ENCODE results near the gene MED12L.
A peak's percentile ranks its signal among the peaks of the same experiment; 100 is the strongest.

Gene MED12L

DNA sequence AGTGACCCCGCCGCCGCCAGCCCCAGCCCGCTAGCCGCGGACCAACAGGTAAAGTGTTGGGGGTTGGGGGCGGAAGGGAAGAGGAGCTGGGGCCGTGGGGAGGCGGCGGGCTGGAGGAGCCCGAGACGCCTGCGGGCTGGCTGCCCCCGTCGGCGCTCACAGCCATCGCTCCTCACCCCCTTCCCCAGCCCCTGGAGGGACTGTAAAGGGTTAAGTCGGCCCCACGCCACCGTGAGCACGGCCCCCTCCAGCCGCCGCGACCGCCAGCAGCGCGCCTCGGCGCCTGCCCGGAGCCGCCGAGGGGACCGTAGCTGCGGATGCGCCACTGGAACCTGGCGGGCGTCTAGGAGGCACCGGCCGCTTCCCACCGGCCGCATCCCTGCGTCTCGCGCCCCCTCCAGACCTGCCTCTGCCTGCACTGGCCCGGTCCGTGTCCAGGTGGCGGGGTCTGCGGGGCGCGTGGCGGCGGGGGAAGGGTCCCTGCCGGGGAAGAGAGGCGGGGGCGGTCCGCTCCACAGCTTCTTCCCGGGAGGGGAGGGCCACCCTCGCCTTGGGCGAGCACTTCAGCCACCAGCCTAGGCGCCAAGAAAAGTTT lies 522 bp downstream of the MED12L start:
- peak; percentile 11 for DNase-seq (ENCODE audit: low read depth)
- TF ChIP-seq, protein P1, sequence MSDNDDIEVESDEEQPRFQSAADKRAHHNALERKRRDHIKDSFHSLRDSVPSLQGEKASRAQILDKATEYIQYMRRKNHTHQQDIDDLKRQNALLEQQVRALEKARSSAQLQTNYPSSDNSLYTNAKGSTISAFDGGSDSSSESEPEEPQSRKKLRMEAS (IDR thresholded peaks at IDR 0.05; ENCODE audit: low read depth, low read length): no peak
- TF ChIP-seq MYC (IDR thresholded peaks at IDR 0.05; ENCODE audit: low read depth, low read length) (no peak), POLR2A (IDR thresholded peaks at IDR 0.05; ENCODE audit: extremely low read depth, insufficient read length) (no peak)
- TF ChIP-seq, protein P2, sequence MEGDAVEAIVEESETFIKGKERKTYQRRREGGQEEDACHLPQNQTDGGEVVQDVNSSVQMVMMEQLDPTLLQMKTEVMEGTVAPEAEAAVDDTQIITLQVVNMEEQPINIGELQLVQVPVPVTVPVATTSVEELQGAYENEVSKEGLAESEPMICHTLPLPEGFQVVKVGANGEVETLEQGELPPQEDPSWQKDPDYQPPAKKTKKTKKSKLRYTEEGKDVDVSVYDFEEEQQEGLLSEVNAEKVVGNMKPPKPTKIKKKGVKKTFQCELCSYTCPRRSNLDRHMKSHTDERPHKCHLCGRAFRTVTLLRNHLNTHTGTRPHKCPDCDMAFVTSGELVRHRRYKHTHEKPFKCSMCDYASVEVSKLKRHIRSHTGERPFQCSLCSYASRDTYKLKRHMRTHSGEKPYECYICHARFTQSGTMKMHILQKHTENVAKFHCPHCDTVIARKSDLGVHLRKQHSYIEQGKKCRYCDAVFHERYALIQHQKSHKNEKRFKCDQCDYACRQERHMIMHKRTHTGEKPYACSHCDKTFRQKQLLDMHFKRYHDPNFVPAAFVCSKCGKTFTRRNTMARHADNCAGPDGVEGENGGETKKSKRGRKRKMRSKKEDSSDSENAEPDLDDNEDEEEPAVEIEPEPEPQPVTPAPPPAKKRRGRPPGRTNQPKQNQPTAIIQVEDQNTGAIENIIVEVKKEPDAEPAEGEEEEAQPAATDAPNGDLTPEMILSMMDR (IDR thresholded peaks at IDR 0.05; ENCODE audit: low read depth, low read length): no peak
- peak overlapping the region; percentile 38 for H3K4me3 ChIP-seq (ENCODE audit: low read depth, low read length)

DNA sequence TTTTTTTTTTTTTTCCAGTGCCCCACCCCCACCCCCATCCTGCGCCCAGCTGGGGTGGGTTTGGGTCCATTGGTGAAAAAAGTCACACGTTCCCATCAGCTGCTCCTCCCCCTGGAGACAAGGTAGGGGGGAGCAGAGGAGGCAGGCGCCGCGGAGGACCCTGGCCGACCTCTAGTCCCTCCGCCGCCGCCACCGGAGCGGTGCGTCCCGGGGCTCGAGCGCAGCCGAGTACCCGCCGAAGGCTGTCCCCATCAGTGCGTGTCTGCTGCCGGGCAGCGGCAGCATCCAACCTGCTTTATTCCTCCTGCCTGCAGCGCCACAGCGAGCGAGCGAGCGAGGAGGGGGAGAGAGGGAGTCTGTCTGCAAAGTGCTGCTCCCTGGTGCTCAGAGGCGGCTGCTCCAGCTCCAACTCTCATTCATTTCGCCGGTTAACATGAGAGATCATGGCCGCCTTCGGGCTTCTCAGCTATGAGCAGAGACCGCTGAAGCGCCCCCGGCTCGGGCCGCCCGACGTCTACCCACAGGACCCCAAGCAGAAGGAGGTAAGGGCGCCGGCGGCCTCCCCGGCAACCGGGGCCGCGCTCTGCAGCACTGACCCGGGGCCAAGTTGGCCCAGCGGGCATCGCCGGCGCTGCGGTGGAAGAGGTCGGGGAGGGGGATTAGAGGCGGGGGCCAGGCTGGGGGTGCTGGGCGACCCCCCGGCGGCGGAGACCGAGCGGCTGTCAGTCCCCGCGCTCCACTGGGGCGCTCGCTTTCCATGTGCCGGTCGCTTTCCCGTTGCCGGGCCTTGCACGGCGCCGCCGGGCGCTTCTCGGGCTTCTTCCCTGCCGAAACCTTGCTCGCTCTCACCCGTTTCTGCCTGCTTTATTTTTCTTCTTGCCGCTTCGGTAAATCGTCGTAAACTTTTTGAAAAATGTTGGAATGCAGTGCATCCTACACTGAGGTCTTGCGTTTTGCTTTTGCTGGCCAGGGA lies 1.3 kb downstream of the MED12L start:
- peak; percentile 80 for DNase-seq (ENCODE audit: low read depth)
- no peak overlapping the region for H3K4me3 ChIP-seq (ENCODE audit: low read depth, low read length)

DNA sequence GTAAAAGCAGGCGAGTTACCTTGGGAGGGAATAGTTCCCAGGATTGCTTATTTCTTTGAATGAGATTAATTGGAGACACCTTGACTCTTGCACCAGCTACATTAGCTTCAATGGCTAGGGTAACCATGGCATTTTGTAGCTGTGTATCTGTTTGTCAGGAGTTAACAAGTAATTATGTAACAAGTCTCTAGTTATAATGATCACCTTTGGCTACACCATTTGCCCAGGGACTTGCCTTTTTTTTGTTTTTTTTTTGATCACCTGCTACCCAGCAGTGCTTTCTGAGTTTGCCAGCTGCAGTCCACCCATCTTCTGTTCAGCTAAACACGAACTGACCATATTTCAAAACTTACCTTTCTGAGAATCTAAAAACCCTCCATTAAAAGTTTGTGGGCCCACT lies 2.2 kb downstream of the MED12L start:
- no peak for DNase-seq (ENCODE audit: low read depth)
- no peak overlapping the region for H3K4me3 ChIP-seq (ENCODE audit: low read depth, low read length)
- TF ChIP-seq, protein P1 (IDR thresholded peaks at IDR 0.05; ENCODE audit: low read depth, low read length): no peak
- TF ChIP-seq MYC (IDR thresholded peaks at IDR 0.05; ENCODE audit: low read depth, low read length) (no peak), POLR2A (IDR thresholded peaks at IDR 0.05; ENCODE audit: extremely low read depth, insufficient read length) (no peak)
- TF ChIP-seq, protein P2 (IDR thresholded peaks at IDR 0.05; ENCODE audit: low read depth, low read length): no peak

More for the DNA sequence above, 1.3 kb downstream of the MED12L start:
- TF ChIP-seq, protein P2 (IDR thresholded peaks at IDR 0.05; ENCODE audit: low read depth, low read length): peak; percentile 27
- no peak for TF ChIP-seq MYC (IDR thresholded peaks at IDR 0.05; ENCODE audit: low read depth, low read length)

DNA sequence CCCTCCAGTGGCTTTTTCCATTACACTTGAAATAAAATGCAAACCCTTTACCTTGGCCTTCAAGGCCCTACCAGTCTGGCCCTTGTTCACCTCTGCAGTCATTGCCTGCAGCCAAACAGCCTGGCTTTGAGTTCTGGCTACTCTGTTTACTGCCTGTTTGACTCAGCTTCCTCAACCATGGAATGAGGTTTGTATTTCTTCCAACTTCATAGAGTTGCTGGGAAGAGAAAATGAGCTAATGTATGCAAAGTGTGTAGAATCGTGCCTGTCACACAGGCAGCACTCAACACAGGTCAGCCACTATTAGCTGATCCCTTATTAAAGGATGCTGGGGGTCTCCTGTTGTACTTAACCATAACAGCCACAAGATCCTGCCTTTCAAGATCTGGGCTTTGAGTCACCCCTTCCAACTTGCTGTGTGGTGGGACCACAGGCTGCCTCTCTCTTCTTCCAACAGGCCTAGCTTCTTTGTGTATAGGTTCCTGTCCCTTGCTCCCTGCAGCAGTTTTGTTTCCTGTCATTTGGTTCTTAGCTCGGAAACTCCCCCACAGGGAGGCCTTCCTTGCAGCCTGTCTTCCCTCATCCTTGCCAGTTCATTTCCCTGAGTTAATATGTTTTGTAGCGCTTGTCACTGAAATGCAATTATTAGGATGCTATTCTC lies 6.4 kb downstream of the MED12L start:
- DNase-seq (ENCODE audit: low read depth): peak; percentile 3
- no peak overlapping the region for H3K4me3 ChIP-seq (ENCODE audit: low read depth, low read length)
- no peak for TF ChIP-seq MYC (IDR thresholded peaks at IDR 0.05; ENCODE audit: low read depth, low read length)
- TF ChIP-seq, protein P1 (IDR thresholded peaks at IDR 0.05; ENCODE audit: low read depth, low read length): no peak

DNA sequence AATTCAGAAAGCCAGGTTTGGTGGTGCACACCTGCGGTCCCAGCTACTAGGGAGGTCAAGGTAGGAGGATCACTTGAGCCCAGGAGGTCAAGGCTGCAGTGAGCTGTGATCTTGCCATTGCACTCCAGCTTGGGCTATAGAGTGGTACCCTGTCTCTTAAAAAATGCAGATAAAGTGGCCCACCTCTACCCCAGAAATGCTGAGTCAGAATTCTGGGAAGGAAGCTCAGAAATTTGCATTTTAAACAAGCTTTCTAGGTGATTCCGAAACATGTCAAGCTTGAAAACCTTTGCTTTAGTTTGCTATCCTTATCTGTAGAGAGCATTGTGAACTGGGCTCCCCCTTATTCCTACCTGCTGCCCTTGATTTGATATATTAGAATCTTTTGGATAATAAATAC lies 7.7 kb downstream of the MED12L start:
- TF ChIP-seq MYC (IDR thresholded peaks at IDR 0.05; ENCODE audit: low read depth, low read length): no peak
- no peak for TF ChIP-seq POLR2A (IDR thresholded peaks at IDR 0.05; ENCODE audit: extremely low read depth, insufficient read length)
- TF ChIP-seq, protein P2 (IDR thresholded peaks at IDR 0.05; ENCODE audit: low read depth, low read length): no peak
- TF ChIP-seq, protein P1 (IDR thresholded peaks at IDR 0.05; ENCODE audit: low read depth, low read length): no peak
- no peak for DNase-seq (ENCODE audit: low read depth)
- no peak overlapping the region for H3K4me3 ChIP-seq (ENCODE audit: low read depth, low read length)

DNA sequence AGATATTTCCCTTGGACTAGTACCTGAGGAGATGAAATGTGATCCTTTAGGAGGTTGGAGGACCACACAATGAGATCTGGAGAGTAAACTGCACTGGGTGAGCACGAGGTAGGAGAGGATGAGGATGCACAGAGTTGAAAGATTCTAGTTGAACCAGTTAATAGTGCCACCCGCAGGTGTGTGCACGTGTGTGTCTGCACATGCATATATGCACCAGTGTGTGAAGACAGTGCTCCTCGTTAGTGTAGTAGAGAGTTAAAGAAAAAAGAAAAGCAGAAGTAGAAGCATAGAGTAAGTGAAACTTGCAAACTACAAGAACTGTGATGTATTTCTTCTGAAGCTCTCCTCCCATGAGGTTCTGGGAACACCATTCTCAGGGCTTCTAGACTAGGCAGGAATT lies 8.4 kb downstream of the MED12L start:
- no peak overlapping the region for H3K4me3 ChIP-seq (ENCODE audit: low read depth, low read length)
- TF ChIP-seq, protein P2 (IDR thresholded peaks at IDR 0.05; ENCODE audit: low read depth, low read length): no peak
- TF ChIP-seq, protein P1 (IDR thresholded peaks at IDR 0.05; ENCODE audit: low read depth, low read length): no peak
- TF ChIP-seq POLR2A (IDR thresholded peaks at IDR 0.05; ENCODE audit: extremely low read depth, insufficient read length) (no peak), MYC (IDR thresholded peaks at IDR 0.05; ENCODE audit: low read depth, low read length) (no peak)
- peak; percentile 6 for DNase-seq (ENCODE audit: low read depth)

All from NB4 (cell line).